NB4 (cell line): ENCODE results near the gene ASB1.

Experiments
- DNase-seq: peaks from one replicate; pipeline ENCODE4 v3.0.0; 2010; ENCODE audit warnings: low read depth
- H3K4me3 ChIP-seq: one replicate; pipeline ENCODE4 v1.5.1; 2011; ENCODE audit warnings: mild to moderate bottlenecking, low read depth, low read length, moderate library complexity
- CTCF ChIP-seq: IDR thresholded peaks from one replicate; pipeline ENCODE4 v1.5.1; 2012; ENCODE audit warnings: low read depth, low read length
- MAX ChIP-seq: IDR thresholded peaks from 2 replicates; pipeline ENCODE4 v1.6.1; 2011; ENCODE audit warnings: low read depth, low read length
- MYC ChIP-seq: IDR thresholded peaks from 2 replicates; pipeline ENCODE4 v1.6.1; 2011; ENCODE audit warnings: low read depth, low read length
- POLR2A ChIP-seq: IDR thresholded peaks from 2 replicates; pipeline ENCODE4 v1.6.1; 2011; ENCODE audit warnings: mild to moderate bottlenecking; ENCODE audit not compliant: insufficient read length; ENCODE audit errors: extremely low read depth

The ASB1 gene

GRCh38 chr2:238389988-238390589, 36.6 kb upstream of the ASB1 start:
- no peak overlapping the region for H3K4me3 ChIP-seq
- no peak for DNase-seq
- no peak for TF ChIP-seq CTCF
- TF ChIP-seq POLR2A, result no peak
- TF ChIP-seq MYC, result no peak
- no peak for TF ChIP-seq MAX

- TF ChIP-seq MAX, result no peak
- no peak for TF ChIP-seq POLR2A
- no peak for TF ChIP-seq MYC
- TF ChIP-seq CTCF, result no peak
- no peak overlapping the region for H3K4me3 ChIP-seq
- DNase-seq, result no peak
These were observed 35.6 kb upstream of the ASB1 start for GRCh38 chr2:238391042-238391689.

GRCh38 chr2:238396663-238397062, 30.1 kb upstream of the ASB1 start:
- H3K4me3 ChIP-seq, result no peak overlapping the region
- TF ChIP-seq CTCF (no peak), POLR2A (no peak)
- DNase-seq, result no peak

- no peak overlapping the region for H3K4me3 ChIP-seq
- no peak for DNase-seq
- TF ChIP-seq MYC, result no peak
- no peak for TF ChIP-seq CTCF
- no peak for TF ChIP-seq MAX
- TF ChIP-seq POLR2A, result no peak
These were observed 29.4 kb upstream of the ASB1 start for GRCh38 chr2:238397356-238397755.

GRCh38 chr2:238398577-238398976, 28.1 kb upstream of the ASB1 start:
- DNase-seq, result no peak
- TF ChIP-seq MYC (no peak), CTCF (no peak), MAX (no peak), POLR2A (no peak)

More at GRCh38 chr2:238398577-238398976, 28.1 kb upstream of the ASB1 start:
- H3K4me3 ChIP-seq, result no peak overlapping the region
